GM21576 (cell line): ENCODE data around the gene ZNF292.
A peak's percentile ranks its signal among the peaks of the same experiment; 100 is the strongest.
"Not testable (repeated sequence)": the region's sequence is repeated elsewhere in the genome, so short reads cannot be mapped to it uniquely, and the experiment has no call there.

Source experiments
- ATAC-seq: cut with Tn5 transposase; IDR thresholded peaks from one replicate; pipeline ENCODE4 v1.9.1; 2021; ENCODE audit warnings: mild to moderate bottlenecking, moderate library complexity; ENCODE audit not compliant: unreplicated experiment

Gene ZNF292

DNA sequence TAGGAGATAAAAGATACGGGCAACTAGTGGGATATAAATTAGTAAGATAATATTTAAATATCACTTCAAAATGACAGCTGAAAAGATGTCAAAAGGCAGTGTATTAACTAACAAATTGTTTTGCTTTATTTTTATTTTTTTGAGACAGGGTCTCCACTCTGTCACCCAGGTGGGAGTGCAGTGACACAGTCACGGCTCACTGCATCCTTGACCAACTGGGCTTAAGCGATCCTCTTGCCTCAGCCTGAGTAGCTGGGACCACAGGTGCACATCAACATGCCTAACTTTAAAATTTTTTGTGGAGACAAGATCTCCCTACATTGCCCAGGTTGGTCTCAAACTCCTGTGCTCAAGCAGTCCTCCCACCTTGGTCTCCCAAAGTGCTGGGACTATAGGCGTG lies 5.9 kb downstream of the ZNF292 start:
- no peak for ATAC-seq

DNA sequence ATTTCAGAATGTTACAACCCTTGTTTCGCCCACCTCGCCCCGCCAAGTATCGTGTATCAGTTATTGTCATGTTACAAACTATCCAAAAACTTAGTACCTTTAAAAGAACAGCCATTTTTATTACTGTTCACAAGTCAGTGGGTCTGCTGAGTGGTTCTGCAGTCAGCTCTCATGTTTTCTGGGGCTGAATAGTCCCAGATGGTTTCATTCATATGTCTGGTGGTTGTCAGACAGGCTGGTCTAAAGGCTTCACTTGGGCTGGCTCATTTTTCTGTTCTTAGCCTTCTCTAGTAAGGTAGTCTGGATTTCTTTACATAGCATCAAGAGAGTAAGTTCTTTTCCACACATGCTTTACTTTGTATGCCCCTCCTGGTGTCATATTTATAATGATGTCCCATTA lies 8.6 kb downstream of the ZNF292 start:
- ATAC-seq, result no peak

DNA sequence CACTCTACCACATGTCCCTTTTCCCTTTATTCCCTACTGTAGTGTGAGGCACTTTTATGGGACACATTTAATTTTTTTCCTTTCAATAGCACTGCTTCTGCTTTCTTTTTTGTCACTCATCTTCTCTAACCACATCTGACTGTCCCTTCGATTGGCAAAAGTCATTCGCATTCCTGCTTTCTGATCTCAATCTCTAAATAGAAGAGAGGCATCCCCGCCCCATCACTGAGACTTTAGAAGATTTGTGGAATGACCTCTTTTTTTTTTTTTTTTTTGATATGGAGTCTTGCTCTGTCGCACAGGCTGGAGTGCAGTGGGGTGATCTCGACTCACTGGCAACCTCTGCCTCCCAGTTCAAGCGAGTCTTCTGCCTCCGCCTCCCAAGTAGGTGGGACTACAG lies 9.1 kb downstream of the ZNF292 start:
- no peak for ATAC-seq

DNA sequence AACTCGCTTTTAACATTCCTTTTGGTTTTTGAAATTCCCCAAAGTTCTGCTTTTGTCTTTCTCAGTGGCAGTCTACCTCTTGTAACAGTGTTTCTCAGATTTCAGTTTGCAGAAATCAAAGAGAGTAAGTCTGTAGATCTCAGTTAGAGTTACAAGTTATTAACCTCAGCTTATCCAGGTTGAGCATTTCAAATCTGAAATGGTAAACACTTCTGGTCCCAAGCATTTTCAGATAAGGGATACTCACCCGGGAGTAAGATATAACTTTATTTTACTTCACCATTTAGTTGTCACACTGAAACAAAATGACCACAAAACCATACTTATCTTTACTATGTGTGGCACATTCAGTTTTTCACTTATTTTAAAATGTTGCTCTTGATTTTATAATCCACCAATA lies 9.8 kb downstream of the ZNF292 start:
- ATAC-seq, result no peak

DNA sequence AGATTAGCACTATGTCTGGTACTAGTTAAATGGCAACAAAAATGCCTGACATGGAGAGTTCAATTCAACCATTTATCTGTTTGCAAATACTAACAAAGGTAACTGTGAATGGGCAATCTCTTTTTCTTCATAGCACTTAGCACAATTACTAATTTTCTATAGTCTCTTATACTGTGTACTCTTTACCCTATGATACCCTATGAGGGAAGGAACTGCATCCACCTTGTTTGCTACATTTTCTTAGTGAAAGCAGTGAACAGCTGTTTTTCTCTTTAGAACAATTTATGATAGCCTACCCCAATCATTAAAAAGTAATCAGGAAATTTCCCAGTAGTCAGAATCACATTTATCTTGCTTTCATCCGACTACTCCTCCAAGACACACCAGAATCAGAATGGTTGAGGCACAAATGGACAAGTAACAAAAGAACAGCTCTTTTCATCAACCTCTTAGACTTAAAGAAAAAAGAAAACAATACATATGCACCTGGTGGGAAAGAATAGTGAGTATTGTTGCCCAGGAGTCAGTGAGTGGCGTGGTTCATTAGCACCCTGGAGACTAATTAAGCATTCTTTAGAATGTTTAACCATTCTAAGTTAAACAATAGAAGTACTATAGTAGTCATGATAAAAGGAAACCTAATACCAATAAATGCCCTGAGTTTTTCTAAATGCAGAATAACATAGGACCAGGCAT lies 16.7 kb downstream of the ZNF292 start:
- no peak for ATAC-seq

DNA sequence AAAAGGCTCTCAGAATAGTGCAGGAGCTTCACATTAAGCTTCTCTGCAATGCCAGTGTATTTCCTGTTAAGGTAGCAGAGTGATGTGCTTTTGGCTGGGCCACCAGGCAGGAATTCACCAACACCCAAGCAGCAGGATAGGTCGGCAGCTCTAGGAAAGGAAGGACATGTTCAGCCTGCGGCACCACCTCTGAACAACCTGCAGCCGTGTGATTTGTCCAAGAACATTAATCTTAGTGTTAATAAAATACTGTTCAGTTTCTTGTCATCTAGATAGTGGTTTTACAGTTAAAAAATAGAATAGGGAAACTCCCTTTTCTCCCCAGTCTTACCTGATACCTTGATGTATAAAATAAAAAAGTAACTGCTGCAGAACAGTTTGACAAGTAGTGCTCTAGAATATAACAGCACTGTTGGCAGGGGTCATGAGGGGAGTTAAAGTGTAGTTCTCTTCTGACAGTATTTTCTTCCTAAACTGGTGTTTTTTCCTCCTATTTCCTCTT lies 18.8 kb downstream of the ZNF292 start:
- ATAC-seq, result no peak

DNA sequence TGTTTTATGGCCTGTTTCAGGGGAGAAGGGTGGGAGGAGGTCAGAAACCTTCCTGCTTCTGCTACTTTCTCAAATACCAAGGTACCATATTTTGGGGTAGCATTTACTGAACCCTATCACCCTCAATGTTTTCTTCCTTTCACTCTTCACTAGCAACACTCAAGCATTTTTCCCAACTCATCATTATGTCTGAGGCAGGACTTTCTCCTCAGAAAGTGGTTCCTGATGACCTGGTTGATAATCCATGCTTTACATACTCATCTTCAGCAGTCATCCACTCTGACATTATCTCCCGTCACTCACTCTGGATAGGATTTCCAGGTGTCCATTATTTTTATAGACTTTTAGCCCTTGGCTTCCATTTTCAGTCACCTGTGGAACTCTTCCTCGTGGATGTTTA lies 21.1 kb downstream of the ZNF292 start:
- ATAC-seq, result no peak

DNA sequence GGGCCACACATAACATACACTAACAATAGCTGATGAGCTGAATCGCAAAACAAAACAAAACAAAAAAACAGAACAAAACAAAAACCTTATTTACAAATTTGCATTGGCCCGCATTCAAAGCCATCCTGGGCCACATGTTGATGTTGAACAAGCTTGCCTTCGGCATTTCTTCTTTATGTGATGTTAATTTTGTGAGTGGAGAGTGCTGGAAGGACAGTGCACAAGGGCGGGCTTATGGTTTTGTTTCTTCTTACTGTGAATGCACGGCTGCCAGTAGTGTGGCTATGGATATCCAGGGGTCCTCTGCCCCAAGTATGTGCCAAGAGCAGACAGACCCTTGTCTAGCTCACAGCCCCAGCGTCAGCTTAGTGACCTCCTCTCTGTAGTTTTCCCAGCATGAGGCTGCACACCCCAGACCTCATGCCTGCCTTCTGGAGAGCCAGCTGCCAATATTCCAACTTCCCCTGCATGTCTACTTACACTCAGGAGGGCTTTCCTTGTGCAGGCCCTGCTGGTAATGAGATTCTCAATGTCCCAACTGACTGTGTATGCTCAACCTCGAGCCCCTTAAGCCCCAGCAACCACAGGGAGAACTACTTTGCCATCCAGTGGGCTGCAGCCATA lies 24.9 kb downstream of the ZNF292 start:
- no peak for ATAC-seq

DNA sequence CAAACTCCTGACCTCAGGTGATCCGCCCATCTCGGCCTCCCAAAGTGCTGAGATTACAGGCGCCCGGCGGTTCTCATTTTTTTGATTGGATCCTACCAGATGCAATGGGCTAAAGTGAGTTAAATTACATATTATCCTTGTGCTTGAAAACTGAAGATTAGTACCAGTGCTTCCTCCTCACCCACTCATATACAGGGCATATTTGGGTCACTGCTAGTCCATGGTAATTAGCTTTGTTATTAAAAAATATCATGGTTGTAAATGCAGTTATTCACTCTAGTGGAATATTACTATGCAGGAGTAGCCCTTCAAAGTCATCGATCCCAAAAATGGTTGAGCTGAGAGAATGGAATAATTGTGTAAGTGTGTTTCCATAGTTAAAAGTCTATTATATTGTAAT lies 26.5 kb downstream of the ZNF292 start:
- ATAC-seq, result no peak

DNA sequence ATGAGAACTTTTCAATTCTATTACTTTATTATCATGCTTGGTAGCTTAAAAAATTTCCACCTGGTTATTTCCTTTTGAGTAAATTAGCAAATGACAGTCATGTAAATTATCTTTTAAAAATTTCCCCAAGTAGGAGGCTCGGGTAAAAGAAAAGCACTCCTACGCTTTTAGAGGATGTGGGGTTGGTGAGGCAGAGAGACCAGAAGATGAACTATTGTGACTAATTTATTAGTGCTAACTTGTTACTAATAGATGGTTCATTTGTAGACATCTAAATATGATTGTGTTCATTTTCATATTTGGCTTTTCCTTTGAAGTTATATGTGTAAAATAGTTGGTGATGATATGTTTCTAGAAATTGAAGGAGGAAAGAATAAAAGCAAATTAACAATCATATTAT lies 27.0 kb downstream of the ZNF292 start:
- peak; percentile 45 for ATAC-seq

DNA sequence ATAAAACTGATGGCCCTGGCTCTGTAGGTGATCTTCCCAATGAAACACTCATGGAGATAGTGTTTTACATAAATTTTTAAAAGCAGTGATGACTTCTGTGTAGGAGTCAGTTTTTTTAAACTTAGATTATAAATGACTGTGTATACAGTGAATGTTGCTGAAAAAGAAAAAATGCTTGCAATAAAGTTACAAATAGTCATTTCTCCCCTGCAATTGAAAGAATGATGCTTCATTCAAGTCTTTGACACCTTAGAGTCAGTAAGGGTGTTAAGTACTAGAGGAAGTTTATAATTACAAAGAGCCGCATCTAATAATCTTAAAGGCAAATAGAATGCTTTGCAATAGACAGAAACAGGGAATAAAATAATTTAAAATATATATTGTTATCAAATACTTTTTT lies 27.6 kb downstream of the ZNF292 start:
- ATAC-seq, result no peak

DNA sequence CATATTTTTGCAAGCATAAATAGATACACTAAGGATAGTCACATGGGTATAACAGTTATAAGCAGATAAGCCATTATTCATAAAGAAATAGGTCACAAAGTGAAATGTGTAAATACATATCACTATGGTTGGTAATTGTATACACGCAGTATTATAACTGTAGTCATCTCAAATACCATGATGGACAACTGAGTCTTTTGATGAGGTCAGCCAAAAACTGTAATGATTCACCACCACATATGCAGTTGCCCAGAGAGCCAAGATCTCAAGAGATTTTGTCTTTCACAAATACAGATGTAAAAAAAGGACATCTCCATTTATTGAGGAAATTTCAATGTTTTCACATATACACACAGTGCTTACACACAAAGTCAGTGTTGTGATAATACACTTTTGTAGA lies 28.3 kb downstream of the ZNF292 start:
- no peak for ATAC-seq

DNA sequence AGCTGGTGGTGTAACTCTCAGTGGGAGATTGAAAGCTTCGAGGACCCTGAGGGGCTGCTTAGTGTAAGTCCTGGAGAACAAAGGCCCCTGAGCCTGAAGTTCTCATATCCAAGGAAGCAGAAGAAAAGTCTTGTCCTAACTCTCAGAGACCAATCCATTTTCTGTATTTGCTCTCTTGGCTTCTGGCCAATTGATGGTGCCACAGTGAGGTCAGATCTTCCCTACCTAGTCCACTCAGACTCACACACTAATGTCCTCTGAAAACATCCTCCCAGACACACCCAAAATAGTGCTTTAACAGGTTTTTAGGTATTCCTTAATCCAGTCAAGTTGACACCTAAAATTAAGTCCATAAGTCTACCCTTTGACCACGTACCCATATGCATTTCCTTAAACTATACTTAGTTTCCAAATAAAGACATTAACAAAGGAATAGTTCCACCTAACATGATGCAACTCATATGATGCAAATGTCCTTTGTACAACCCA lies 29.4 kb downstream of the ZNF292 start:
- ATAC-seq, result no peak

DNA sequence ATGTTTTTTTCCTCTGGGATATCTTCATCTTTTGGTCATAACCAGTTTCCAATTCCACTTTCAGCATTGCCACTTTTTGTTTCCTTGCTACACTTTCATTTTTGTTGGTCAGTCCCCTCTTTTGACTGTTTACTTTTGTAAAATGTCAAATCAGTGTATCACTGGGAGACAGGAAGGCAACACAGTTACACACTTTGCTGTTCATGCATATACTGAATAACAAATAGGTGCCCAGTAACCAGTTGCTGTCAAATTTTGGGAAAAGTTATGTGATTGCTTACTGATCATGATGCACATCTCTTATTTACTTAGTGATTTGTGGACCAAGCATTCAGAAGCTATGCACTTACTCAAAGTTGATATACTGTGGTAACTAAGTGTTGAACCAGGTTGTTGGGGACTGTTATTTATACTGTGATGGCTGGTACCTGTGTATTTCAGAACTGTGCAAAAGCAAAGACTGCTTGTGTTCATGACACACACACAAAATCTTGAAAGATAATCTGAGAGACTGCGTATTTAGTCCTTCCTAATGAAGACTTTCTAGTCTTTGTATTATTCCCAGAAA lies 41.0 kb downstream of the ZNF292 start:
- ATAC-seq, result no peak

DNA sequence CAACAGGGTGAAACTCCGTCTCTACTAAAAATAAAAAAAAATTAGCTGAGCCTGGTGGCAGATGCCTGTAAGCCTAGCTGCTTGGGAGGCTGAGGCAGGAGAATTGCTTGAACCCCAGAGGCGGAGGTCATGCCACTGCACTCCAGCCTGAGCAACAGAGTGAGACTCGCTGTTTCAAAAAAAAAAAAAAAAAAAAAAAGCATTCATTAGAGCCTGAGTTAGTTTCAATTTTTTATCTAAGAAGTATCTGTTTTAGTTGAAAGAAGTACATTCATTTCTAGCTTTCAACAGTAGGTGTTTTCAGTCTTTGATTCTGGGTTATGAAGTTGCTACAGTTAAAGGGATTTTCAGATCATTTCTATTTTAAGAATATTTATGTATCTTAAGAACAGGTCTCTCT lies 42.2 kb downstream of the ZNF292 start:
- peak; percentile 54 for ATAC-seq

DNA sequence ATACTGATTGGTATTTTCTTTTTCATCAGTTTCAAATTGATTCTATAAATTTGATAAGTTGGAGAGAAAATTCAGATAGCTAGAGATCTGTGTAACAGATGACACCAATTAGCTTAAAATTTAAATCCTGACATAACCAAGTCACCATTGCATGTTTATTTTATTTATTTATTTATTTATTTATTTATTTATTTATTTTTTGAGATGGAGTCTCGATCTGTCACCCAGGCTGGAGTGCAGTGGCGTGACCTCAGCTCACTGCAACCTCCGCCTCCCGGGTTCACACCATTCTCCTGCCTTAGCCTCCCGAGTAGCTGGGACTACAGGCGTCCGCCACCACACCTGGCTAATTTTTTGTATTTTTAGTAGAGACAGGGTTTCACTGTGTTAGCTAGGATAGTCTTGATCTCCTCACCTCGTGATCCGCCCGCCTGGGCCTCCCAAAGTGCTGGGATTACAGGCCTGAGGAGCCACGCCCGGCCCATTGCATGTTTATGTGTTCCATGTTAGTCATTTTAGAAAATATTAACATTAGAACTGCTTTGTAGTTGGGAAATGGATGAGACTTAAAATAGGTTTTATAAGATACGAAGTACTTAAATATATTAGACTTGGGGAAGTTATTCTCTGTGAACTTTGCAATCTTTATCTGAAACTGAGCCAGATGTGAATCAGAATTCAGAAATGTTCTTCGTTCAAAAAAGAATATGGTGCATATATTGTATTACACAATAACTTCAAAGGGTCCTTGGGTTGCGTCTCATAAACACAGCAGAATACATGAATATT lies 42.9 kb downstream of the ZNF292 start:
- ATAC-seq, result not testable (repeated sequence)

DNA sequence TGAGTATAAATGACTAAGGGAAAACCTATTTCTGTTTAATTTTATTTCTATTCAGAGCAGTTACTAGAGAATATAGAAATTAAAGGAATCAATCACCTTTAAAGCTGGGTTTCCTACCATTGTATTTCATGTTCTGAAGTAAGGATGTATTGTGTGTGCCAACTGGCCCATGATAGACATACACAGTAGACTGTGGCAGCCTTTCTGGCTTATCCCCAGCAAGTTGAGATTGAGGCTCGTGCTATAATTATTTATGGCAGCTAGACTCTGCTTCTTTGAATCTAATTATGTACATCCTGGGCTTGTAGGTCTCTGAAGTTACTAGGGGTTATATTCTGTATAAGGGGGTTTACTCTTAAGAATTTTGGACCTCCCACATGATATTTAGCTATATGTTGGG lies 44.4 kb downstream of the ZNF292 start:
- no peak for ATAC-seq

DNA sequence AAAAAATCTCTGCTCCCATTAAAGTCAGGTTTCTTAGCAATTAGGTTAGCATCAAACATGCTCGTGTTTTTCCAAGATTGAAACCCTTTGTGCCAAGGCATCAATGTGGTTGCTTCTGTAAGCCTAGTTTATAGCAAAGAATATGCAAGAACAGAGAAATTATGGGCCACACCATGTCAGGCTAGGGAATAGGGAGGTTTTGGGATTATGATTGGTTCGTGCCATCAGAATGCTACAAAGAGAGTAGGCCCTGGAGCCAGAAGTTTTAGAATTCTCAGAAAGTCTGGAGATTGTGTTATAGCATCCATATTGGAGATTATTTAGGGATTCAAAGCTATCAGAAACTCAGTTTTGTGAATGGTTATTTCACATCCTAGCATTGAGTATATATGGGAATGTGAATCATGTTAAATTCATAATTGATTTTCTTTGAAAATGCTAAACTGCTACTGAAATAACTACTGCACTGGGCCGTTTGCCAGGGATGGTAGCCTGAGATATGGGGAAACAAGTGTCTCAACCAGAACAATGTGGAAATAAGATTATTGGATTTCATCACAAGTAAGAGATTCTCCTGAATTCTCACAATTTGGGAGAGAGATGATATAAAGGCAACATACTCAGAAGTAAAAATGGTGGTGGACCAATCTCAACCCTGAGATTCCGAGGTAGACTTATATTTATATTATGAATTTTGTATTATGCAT lies 45.3 kb downstream of the ZNF292 start:
- no peak for ATAC-seq

DNA sequence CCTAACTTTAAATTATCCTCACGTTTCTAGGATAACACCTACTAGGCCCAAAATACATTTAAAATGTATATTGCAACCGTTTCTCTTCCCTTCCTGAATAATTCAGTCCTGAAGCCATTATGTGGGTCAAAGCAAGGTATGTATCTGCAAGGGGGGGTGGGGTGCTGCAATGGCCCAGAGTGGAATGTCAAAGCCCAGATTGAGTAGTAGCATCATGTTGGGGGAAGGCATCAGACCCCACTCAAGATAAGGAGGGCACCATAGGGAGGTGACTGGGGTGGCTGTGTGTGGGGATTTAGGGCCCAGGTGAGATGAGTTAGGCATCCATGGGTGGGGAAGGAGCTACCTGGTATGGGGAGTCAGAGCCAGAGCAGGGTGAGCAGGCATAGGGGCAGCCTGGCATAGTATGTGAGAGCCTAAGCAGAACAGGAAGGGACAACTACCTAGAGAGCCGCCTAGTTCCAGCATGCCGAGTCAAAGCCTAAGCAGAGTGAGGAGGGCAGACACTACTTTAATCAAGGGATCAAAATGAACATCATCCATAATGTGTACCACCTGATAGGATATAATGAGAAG lies 48.2 kb downstream of the ZNF292 start:
- ATAC-seq, result no peak

DNA sequence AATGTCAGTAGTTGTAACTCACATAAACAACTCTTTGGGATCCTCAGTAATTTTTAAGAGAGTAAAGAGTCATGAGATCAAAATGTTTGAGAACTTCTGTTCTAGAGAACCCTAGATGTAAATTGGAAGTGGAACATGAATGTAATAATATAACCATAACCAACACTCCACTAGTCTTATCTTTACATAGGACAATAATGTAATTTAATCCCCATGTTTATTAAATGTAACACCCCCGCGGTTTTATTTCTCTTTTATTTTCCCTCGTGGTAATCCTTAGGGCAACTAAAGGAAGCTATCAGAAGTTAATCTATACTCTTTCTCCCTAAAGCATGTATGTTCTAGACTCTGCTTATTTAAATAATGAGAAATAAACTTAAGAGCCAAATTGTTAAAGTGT lies 54.4 kb downstream of the ZNF292 start:
- ATAC-seq, result no peak
